DMS79 treated with DMSO at 0.1 percent for 48 hours (cell line): ENCODE data around the gene DHCR24.

Source experiments
- DNase-seq: peaks from one replicate; lab custom pipeline; 2025; lab: John Stamatoyannopoulos, UW

The DHCR24 gene

GRCh38 chr1:54846301-54846700 is 40.7 kb downstream of the DHCR24 start:
- no peak for DNase-seq

GRCh38 chr1:54845772-54846171 is 41.2 kb downstream of the DHCR24 start:
- DNase-seq: no peak

- no peak for DNase-seq
Measured at GRCh38 chr1:54844564-54844963, 42.4 kb downstream of the DHCR24 start.

GRCh38 chr1:54843449-54843848 is 43.5 kb downstream of the DHCR24 start:
- DNase-seq: no peak

- DNase-seq: no peak
Measured at GRCh38 chr1:54842963-54843362, 44.0 kb downstream of the DHCR24 start.

GRCh38 chr1:54842206-54842915 is 44.6 kb downstream of the DHCR24 start:
- no peak for DNase-seq

- no peak for DNase-seq
Measured at GRCh38 chr1:54839824-54840223, 47.2 kb downstream of the DHCR24 start.

- no peak for DNase-seq
Measured at GRCh38 chr1:54838565-54839180, 48.3 kb downstream of the DHCR24 start.

- no peak for DNase-seq
Measured at GRCh38 chr1:54837002-54837853, 49.8 kb downstream of the DHCR24 start.

GRCh38 chr1:54836594-54836993 is 50.4 kb downstream of the DHCR24 start:
- no peak for DNase-seq

GRCh38 chr1:54835970-54836369 is 51.0 kb downstream of the DHCR24 start:
- no peak for DNase-seq

GRCh38 chr1:54835131-54835898 is 51.7 kb downstream of the DHCR24 start:
- no peak for DNase-seq

GRCh38 chr1:54834007-54834541 is 52.9 kb downstream of the DHCR24 start:
- DNase-seq: no peak

- no peak for DNase-seq
Measured at GRCh38 chr1:54833121-54833520, 53.9 kb downstream of the DHCR24 start.

GRCh38 chr1:54826226-54826816 is 60.7 kb downstream of the DHCR24 start:
- no peak for DNase-seq

GRCh38 chr1:54825696-54826095 is 61.3 kb downstream of the DHCR24 start:
- no peak for DNase-seq

GRCh38 chr1:54823670-54824069 is 63.3 kb downstream of the DHCR24 start:
- DNase-seq: no peak

- no peak for DNase-seq
Measured at GRCh38 chr1:54819733-54820132, 67.3 kb downstream of the DHCR24 start.

- DNase-seq: no peak
Measured at GRCh38 chr1:54819195-54819536, 67.8 kb downstream of the DHCR24 start.

GRCh38 chr1:54818461-54819194 is 68.4 kb downstream of the DHCR24 start:
- DNase-seq: no peak

GRCh38 chr1:54816951-54817350 is 70.0 kb downstream of the DHCR24 start:
- DNase-seq: no peak
